ENCODE results near the gene TRMT11.
A peak's percentile ranks its signal among the peaks of the same experiment; 100 is the strongest.

The TRMT11 gene

GRCh38 chr6:125957845-125958244 is 28.5 kb upstream of the TRMT11 start:
- 0 out of 2 replicates have a peak, but pooled peaks cover under 1% of the 10 kb centered on the region for H3K36me3 ChIP-seq (ENCODE audit: insufficient read depth, low read length)
- no peak overlapping the region for H3K27ac ChIP-seq (ENCODE audit: low read depth, low read length, poor library complexity, severe bottlenecking)
- H4K20me1 ChIP-seq (ENCODE audit: insufficient read depth, low read length) = no peaks in the 10 kb centered on the region
- peak overlapping the region; percentile 80 for H3K4me3 ChIP-seq (ENCODE audit: low read depth, low read length, poor library complexity, severe bottlenecking)
- H3K9me3 ChIP-seq (ENCODE audit: low read length) = peaks cover 2% of the 10 kb centered on the region; the same call in 1 of the 2 replicates
- peak overlapping the region; percentile 87 for H3K9ac ChIP-seq (ENCODE audit: low read length)
- no peaks in the 10 kb centered on the region for H3K27me3 ChIP-seq (ENCODE audit: insufficient read depth, low read length)
- H2AFZ ChIP-seq (ENCODE audit: low read length) = no peak overlapping the region
- peaks cover 17% of the 10 kb centered on the region; the same call in 1 of the 2 replicates for H3K79me2 ChIP-seq (ENCODE audit: insufficient read depth, low read length)
- H3K9me2 ChIP-seq (ENCODE audit: low read depth, low read length) = no peaks in the 10 kb centered on the region
- peaks cover 43% of the 10 kb centered on the region for H3K4me1 ChIP-seq (ENCODE audit: insufficient read depth, low read length, severe bottlenecking)
- peak overlapping the region; percentile 89 for H3K4me2 ChIP-seq (ENCODE audit: low read length)
- H3F3A ChIP-seq (ENCODE audit: insufficient read depth, low read length) = no peaks in the 10 kb centered on the region
- TF ChIP-seq EZH2 (IDR thresholded peaks at IDR 0.05; ENCODE audit: borderline replicate concordance, low read length) (no peak), CTCF (IDR thresholded peaks at IDR 0.05; ENCODE audit: low read length) (no peak)

GRCh38 chr6:125959041-125959440 is 27.3 kb upstream of the TRMT11 start:
- Histone ChIP-seq H3K4me1 (ENCODE audit: insufficient read depth, low read length, severe bottlenecking) (peaks cover 33% of the 10 kb centered on the region), H2AFZ (ENCODE audit: low read length) (no peak overlapping the region), H4K20me1 (ENCODE audit: insufficient read depth, low read length) (no peaks in the 10 kb centered on the region), H3K79me2 (ENCODE audit: insufficient read depth, low read length) (peaks cover 27% of the 10 kb centered on the region), H3F3A (ENCODE audit: insufficient read depth, low read length) (no peaks in the 10 kb centered on the region), H3K9ac (ENCODE audit: low read length) (no peak overlapping the region; the same call in 1 of the 2 replicates), H3K9me3 (ENCODE audit: low read length) (no peaks in the 10 kb centered on the region), H3K9me2 (ENCODE audit: low read depth, low read length) (no peaks in the 10 kb centered on the region), H3K27me3 (ENCODE audit: insufficient read depth, low read length) (no peaks in the 10 kb centered on the region), H3K4me3 (ENCODE audit: low read depth, low read length, poor library complexity, severe bottlenecking) (no peak overlapping the region), H3K27ac (ENCODE audit: low read depth, low read length, poor library complexity, severe bottlenecking) (no peak overlapping the region), H3K36me3 (ENCODE audit: insufficient read depth, low read length) (no peaks in the 10 kb centered on the region), H3K4me2 (ENCODE audit: low read length) (0 out of 2 replicates have a peak overlapping the region, but pooled peaks have one; percentile 89)
- TF ChIP-seq EZH2 (IDR thresholded peaks at IDR 0.05; ENCODE audit: borderline replicate concordance, low read length) (no peak), CTCF (IDR thresholded peaks at IDR 0.05; ENCODE audit: low read length) (no peak)

DNA sequence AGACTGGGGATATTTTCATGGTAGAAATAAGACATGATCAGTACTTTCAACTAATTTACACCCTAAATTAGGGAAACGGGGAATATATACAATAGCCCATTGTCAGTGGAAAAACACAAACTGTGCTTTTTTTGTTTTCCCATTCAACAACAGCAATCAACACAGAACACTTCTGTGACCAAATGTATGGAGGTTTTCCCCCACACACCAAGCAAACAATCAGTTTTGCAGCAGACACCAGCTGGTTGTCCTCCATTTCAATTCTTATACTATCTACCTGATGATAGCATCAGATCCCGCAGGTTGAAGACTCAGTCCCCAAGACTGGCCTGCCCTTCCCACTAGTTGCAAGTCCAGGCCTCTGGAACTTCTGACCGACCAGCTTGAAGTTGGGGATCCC is 25.2 kb upstream of the TRMT11 start:
- Histone ChIP-seq H3K27ac (ENCODE audit: low read depth, low read length, poor library complexity, severe bottlenecking) (no peak overlapping the region), H3K4me1 (ENCODE audit: insufficient read depth, low read length, severe bottlenecking) (peaks cover 25% of the 10 kb centered on the region), H2AFZ (ENCODE audit: low read length) (no peak overlapping the region), H3K27me3 (ENCODE audit: insufficient read depth, low read length) (no peaks in the 10 kb centered on the region), H3K4me3 (ENCODE audit: low read depth, low read length, poor library complexity, severe bottlenecking) (no peak overlapping the region), H3K36me3 (ENCODE audit: insufficient read depth, low read length) (no peaks in the 10 kb centered on the region), H3K9me3 (ENCODE audit: low read length) (no peaks in the 10 kb centered on the region), H3K9me2 (ENCODE audit: low read depth, low read length) (no peaks in the 10 kb centered on the region), H3K9ac (ENCODE audit: low read length) (no peak overlapping the region), H3F3A (ENCODE audit: insufficient read depth, low read length) (no peaks in the 10 kb centered on the region), H4K20me1 (ENCODE audit: insufficient read depth, low read length) (no peaks in the 10 kb centered on the region; the same call in 1 of the 2 replicates), H3K79me2 (ENCODE audit: insufficient read depth, low read length) (peaks cover 37% of the 10 kb centered on the region), H3K4me2 (ENCODE audit: low read length) (no peak overlapping the region)
- no peak for TF ChIP-seq EZH2 (IDR thresholded peaks at IDR 0.05; ENCODE audit: borderline replicate concordance, low read length)
- TF ChIP-seq CTCF (IDR thresholded peaks at IDR 0.05; ENCODE audit: low read length) = no peak
